Measurements from ENCODE around the gene ABCA2.

- no peak for TF ChIP-seq POLR2A (IDR thresholded peaks at IDR 0.05)
- no peak for TF ChIP-seq CTCF (IDR thresholded peaks at IDR 0.05)
- no peak for TF ChIP-seq EP300 (IDR thresholded peaks at IDR 0.05)
- no peak for TF ChIP-seq POLR2AphosphoS5 (IDR thresholded peaks at IDR 0.05)
Measured at GRCh38 chr9:136992819-136993369, 35.1 kb downstream of the ABCA2 start.
